WTC11 (cell line): Measurements from ENCODE around the gene RIPK3.

Experiments
- NFE2L1 ChIP-seq: sonication (generic); formaldehyde crosslinking; IDR thresholded peaks from 2 replicates; pipeline ENCODE4 v1.8.1; 2023; ENCODE audit warnings: missing genetic modification reagents
- NR2C2 ChIP-seq: sonication (generic); formaldehyde crosslinking; IDR thresholded peaks from 2 replicates; pipeline ENCODE4 v1.8.0; 2022; ENCODE audit warnings: mild to moderate bottlenecking, missing genetic modification reagents
- SMAD4 ChIP-seq: sonication (generic); formaldehyde crosslinking; IDR thresholded peaks from 2 replicates; pipeline ENCODE4 v1.8.0; 2022; ENCODE audit warnings: mild to moderate bottlenecking, missing genetic modification reagents
- ZNF232 ChIP-seq: sonication (generic); formaldehyde crosslinking; IDR thresholded peaks from 2 replicates; pipeline ENCODE4 v1.8.0; 2022; ENCODE audit warnings: mild to moderate bottlenecking, missing genetic modification reagents
- ZNF396 ChIP-seq: fragments of 250-450 bp; sonication (Bioruptor Pico); IDR thresholded peaks from 2 replicates; pipeline ENCODE4 v1.8.0; 2021; ENCODE audit warnings: mild to moderate bottlenecking, moderate library complexity, borderline replicate concordance
- ZNF423 ChIP-seq: fragments of 250-450 bp; sonication (Bioruptor Pico); IDR thresholded peaks from 2 replicates; pipeline ENCODE4 v2.1.2; 2022; ENCODE audit warnings: mild to moderate bottlenecking, moderate library complexity
- ZNF671 ChIP-seq: fragments of 250-450 bp; sonication (Bioruptor Pico); IDR thresholded peaks from 2 replicates; pipeline ENCODE4 v1.8.0; 2021; ENCODE audit warnings: mild to moderate bottlenecking
- TF ChIP-seq, protein P1 (sequence below): fragments of 200-600 bp; IDR thresholded peaks from 2 replicates; pipeline ENCODE4 v1.8.0; 2022; ENCODE audit warnings: antibody characterized with exemption
- TF ChIP-seq, protein P2 (sequence below): sonication (generic); formaldehyde crosslinking; IDR thresholded peaks from 2 replicates; pipeline ENCODE4 v1.8.1; 2023; ENCODE audit warnings: mild to moderate bottlenecking, missing genetic modification reagents, moderate library complexity
- TF ChIP-seq, protein P3 (sequence below): sonication (generic); formaldehyde crosslinking; conservative IDR thresholded peaks from 2 replicates; pipeline ENCODE4 v1.8.1; 2023; ENCODE audit warnings: mild to moderate bottlenecking, low read depth, missing genetic modification reagents, moderate library complexity
- TF ChIP-seq, protein P4 (sequence below): sonication (generic); formaldehyde crosslinking; IDR thresholded peaks from 2 replicates; pipeline ENCODE4 v1.8.0; 2022; ENCODE audit warnings: missing genetic modification reagents

DNA sequence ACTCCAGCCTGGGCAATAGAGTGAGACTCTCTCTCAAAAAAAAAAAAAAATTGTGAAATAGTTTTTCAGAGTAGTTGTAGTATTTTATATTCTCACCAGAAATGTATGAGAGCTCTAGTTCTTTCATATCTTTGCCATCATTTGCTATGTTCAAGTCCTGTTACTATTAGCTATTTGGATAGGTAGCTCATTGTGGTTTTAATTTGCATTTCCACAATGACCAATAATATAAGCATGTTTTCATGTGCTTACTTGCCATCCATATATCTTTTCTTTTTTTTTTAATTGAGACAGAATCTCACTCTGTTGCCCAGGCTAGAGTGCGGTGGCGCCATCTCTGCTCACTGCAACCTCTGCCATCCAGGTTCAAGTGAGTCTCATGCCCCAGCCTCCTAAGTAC, 8.4 kb upstream of the RIPK3 start:
- TF ChIP-seq, protein P1, sequence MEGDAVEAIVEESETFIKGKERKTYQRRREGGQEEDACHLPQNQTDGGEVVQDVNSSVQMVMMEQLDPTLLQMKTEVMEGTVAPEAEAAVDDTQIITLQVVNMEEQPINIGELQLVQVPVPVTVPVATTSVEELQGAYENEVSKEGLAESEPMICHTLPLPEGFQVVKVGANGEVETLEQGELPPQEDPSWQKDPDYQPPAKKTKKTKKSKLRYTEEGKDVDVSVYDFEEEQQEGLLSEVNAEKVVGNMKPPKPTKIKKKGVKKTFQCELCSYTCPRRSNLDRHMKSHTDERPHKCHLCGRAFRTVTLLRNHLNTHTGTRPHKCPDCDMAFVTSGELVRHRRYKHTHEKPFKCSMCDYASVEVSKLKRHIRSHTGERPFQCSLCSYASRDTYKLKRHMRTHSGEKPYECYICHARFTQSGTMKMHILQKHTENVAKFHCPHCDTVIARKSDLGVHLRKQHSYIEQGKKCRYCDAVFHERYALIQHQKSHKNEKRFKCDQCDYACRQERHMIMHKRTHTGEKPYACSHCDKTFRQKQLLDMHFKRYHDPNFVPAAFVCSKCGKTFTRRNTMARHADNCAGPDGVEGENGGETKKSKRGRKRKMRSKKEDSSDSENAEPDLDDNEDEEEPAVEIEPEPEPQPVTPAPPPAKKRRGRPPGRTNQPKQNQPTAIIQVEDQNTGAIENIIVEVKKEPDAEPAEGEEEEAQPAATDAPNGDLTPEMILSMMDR, result no peak
- no peak for TF ChIP-seq SMAD4 (CRISPR knock-in tag)
- TF ChIP-seq, protein P2, sequence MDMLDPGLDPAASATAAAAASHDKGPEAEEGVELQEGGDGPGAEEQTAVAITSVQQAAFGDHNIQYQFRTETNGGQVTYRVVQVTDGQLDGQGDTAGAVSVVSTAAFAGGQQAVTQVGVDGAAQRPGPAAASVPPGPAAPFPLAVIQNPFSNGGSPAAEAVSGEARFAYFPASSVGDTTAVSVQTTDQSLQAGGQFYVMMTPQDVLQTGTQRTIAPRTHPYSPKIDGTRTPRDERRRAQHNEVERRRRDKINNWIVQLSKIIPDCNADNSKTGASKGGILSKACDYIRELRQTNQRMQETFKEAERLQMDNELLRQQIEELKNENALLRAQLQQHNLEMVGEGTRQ (CRISPR knock-in tag), result no peak
- no peak for TF ChIP-seq NFE2L1 (CRISPR knock-in tag)
- TF ChIP-seq, protein P3, sequence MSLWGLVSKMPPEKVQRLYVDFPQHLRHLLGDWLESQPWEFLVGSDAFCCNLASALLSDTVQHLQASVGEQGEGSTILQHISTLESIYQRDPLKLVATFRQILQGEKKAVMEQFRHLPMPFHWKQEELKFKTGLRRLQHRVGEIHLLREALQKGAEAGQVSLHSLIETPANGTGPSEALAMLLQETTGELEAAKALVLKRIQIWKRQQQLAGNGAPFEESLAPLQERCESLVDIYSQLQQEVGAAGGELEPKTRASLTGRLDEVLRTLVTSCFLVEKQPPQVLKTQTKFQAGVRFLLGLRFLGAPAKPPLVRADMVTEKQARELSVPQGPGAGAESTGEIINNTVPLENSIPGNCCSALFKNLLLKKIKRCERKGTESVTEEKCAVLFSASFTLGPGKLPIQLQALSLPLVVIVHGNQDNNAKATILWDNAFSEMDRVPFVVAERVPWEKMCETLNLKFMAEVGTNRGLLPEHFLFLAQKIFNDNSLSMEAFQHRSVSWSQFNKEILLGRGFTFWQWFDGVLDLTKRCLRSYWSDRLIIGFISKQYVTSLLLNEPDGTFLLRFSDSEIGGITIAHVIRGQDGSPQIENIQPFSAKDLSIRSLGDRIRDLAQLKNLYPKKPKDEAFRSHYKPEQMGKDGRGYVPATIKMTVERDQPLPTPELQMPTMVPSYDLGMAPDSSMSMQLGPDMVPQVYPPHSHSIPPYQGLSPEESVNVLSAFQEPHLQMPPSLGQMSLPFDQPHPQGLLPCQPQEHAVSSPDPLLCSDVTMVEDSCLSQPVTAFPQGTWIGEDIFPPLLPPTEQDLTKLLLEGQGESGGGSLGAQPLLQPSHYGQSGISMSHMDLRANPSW (CRISPR knock-in tag), result no peak
- no peak for TF ChIP-seq ZNF396
- no peak for TF ChIP-seq ZNF232 (CRISPR knock-in tag)
- TF ChIP-seq, protein P4, sequence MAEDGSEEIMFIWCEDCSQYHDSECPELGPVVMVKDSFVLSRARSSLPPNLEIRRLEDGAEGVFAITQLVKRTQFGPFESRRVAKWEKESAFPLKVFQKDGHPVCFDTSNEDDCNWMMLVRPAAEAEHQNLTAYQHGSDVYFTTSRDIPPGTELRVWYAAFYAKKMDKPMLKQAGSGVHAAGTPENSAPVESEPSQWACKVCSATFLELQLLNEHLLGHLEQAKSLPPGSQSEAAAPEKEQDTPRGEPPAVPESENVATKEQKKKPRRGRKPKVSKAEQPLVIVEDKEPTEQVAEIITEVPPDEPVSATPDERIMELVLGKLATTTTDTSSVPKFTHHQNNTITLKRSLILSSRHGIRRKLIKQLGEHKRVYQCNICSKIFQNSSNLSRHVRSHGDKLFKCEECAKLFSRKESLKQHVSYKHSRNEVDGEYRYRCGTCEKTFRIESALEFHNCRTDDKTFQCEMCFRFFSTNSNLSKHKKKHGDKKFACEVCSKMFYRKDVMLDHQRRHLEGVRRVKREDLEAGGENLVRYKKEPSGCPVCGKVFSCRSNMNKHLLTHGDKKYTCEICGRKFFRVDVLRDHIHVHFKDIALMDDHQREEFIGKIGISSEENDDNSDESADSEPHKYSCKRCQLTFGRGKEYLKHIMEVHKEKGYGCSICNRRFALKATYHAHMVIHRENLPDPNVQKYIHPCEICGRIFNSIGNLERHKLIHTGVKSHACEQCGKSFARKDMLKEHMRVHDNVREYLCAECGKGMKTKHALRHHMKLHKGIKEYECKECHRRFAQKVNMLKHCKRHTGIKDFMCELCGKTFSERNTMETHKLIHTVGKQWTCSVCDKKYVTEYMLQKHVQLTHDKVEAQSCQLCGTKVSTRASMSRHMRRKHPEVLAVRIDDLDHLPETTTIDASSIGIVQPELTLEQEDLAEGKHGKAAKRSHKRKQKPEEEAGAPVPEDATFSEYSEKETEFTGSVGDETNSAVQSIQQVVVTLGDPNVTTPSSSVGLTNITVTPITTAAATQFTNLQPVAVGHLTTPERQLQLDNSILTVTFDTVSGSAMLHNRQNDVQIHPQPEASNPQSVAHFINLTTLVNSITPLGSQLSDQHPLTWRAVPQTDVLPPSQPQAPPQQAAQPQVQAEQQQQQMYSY (CRISPR knock-in tag), result no peak
- TF ChIP-seq ZNF671 (CRISPR knock-in tag), result no peak
- no peak for TF ChIP-seq ZNF423 (CRISPR knock-in tag)
- TF ChIP-seq NR2C2, result no peak
